Middle frontal gyrus (tissue), 1 donor: Measurements from ENCODE around the gene ZYX.
"Not testable (repeated sequence)": the region's sequence is repeated elsewhere in the genome, so short reads cannot be mapped to it uniquely, and the experiment has no call there.

Source experiments
- DNase-seq: peaks from one replicate; pipeline ENCODE4 v3.0.0-alpha.2; 2015; ENCODE audit warnings: low spot score; ENCODE audit errors: extremely low spot score

Gene ZYX

GRCh38 chr7:143384661-143385631, 3.8 kb downstream of the ZYX start:
- DNase-seq, result no peak

GRCh38 chr7:143385891-143386781, 5.0 kb downstream of the ZYX start:
- DNase-seq, result no peak

- no peak for DNase-seq
These were observed 6.2 kb downstream of the ZYX start for GRCh38 chr7:143387156-143387975.

GRCh38 chr7:143388051-143388450, 6.9 kb downstream of the ZYX start:
- DNase-seq, result no peak

GRCh38 chr7:143388491-143389101, 7.5 kb downstream of the ZYX start:
- no peak for DNase-seq

- DNase-seq, result no peak
These were observed 8.4 kb downstream of the ZYX start for GRCh38 chr7:143389316-143390103.

GRCh38 chr7:143390104-143390772, 9.1 kb downstream of the ZYX start:
- no peak for DNase-seq

- DNase-seq, result no peak
These were observed 9.7 kb downstream of the ZYX start for GRCh38 chr7:143390773-143391317.

GRCh38 chr7:143391462-143392404, 10.6 kb downstream of the ZYX start:
- DNase-seq, result no peak

- not testable (repeated sequence) for DNase-seq
These were observed 11.3 kb downstream of the ZYX start for GRCh38 chr7:143392427-143392826.

- no peak for DNase-seq
These were observed 11.7 kb downstream of the ZYX start for GRCh38 chr7:143392875-143393266.

- no peak for DNase-seq
These were observed 12.3 kb downstream of the ZYX start for GRCh38 chr7:143393267-143394041.

- DNase-seq, result no peak
These were observed 12.9 kb downstream of the ZYX start for GRCh38 chr7:143394068-143394467.

- DNase-seq, result no peak
These were observed 13.6 kb downstream of the ZYX start for GRCh38 chr7:143394777-143395176.

GRCh38 chr7:143395187-143396149, 14.3 kb downstream of the ZYX start:
- no peak for DNase-seq

GRCh38 chr7:143396182-143396581, 15.0 kb downstream of the ZYX start:
- DNase-seq, result no peak
